AG09309 (cell line): ENCODE data around the gene KCNJ1.

ENCODE experiments used
- DNase-seq: peaks from one replicate; pipeline ENCODE4 v3.0.0-alpha.2; 2010; ENCODE audit warnings: low read depth
- H3K4me3 ChIP-seq: 2 replicates; pipeline ENCODE4 v1.5.1; 2011; ENCODE audit warnings: mild to moderate bottlenecking, low read depth, low read length, moderate library complexity; ENCODE audit not compliant: control insufficient read depth
- CTCF ChIP-seq: IDR thresholded peaks from 2 replicates; pipeline ENCODE4 v1.5.1; 2011; ENCODE audit warnings: mild to moderate bottlenecking, low read depth, low read length, inconsistent platforms; ENCODE audit not compliant: insufficient read depth, control insufficient read depth; ENCODE audit errors: missing control alignments

Gene KCNJ1

GRCh38 chr11:128834157-128834556 is 32.9 kb downstream of the KCNJ1 start:
- DNase-seq = no peak
- TF ChIP-seq CTCF = no peak
- H3K4me3 ChIP-seq = no peak overlapping the region

GRCh38 chr11:128832121-128832497 is 35.0 kb downstream of the KCNJ1 start:
- no peak for DNase-seq
- TF ChIP-seq CTCF = no peak
- H3K4me3 ChIP-seq = no peak overlapping the region

- H3K4me3 ChIP-seq = no peak overlapping the region
- TF ChIP-seq CTCF = peak; percentile 81
- peak; percentile 56 for DNase-seq
These were observed 35.6 kb downstream of the KCNJ1 start for GRCh38 chr11:128831174-128832120.

GRCh38 chr11:128830290-128831173 is 36.6 kb downstream of the KCNJ1 start:
- DNase-seq = no peak
- no peak overlapping the region for H3K4me3 ChIP-seq
- no peak for TF ChIP-seq CTCF

- no peak for DNase-seq
- H3K4me3 ChIP-seq = no peak overlapping the region
- no peak for TF ChIP-seq CTCF
These were observed 38.7 kb downstream of the KCNJ1 start for GRCh38 chr11:128828350-128828749.

- no peak for TF ChIP-seq CTCF
- no peak overlapping the region for H3K4me3 ChIP-seq
- no peak for DNase-seq
These were observed 39.8 kb downstream of the KCNJ1 start for GRCh38 chr11:128827191-128827893.
